Measurements from ENCODE around the gene KDR.

DNA sequence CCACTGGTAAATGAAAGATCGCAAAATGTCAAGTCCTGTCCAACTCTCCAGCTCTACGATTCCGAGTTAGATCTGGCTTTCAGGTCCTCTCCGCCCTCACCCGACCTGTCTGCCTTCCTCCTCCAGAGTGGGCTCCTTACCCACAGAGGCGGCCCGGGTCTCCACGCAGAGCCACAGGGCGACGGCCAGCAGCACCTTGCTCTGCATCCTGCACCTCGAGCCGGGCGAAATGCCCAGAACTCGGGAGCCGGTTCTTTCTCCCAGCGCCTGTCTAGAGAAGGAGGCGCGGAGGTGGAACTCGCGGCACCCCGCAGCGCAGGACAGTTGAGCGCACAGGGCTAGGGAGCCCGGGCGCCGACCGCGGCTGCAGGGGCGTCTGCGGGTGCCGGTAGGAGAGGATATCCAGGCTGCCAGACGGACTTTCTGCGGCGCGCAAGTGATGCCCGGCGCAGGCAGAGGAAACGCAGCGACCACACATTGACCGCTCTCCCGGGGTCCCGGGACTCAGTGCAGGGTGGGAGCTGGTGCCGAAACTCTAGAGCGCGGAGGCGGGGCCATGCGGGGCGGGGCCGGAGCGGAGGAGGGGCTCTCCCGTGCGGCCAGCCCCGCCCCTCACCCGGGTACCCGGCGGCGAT lies at the start of gene KDR:
- TF ChIP-seq CTCF (IDR thresholded peaks at IDR 0.05; ENCODE audit: low read length) (no peak), EZH2 (optimal IDR thresholded peaks at IDR 0.05; ENCODE audit: low read depth, low read length) (no peak)

Data from MM.1S (cell line).